NOMO-1 treated with DMSO at 0.1 percent for 48 hours (cell line): Measurements from ENCODE around the gene BTBD10.
A peak's percentile ranks its signal among the peaks of the same experiment; 100 is the strongest.

ENCODE experiments used
- DNase-seq: peaks from one replicate; lab custom pipeline; 2025; ENCODE audit not compliant: unreplicated experiment; lab: John Stamatoyannopoulos, UW

The BTBD10 gene

GRCh38 chr11:13462901-13463778, at the start of gene BTBD10:
BTBD10 (minus strand) TSS chr11:13463222; CDS start chr11:13445124, 18,098 bp downstream.
- peak; percentile 89 for DNase-seq

- DNase-seq: no peak
Measured at GRCh38 chr11:13503393-13503792, 40.4 kb upstream of the BTBD10 start.

GRCh38 chr11:13502492-13502891, 39.5 kb upstream of the BTBD10 start:
- no peak for DNase-seq

GRCh38 chr11:13495929-13496328, 32.9 kb upstream of the BTBD10 start, which contains the start of gene PTH:
PTH (minus strand) TSS chr11:13495997; CDS start chr11:13492855, 3,142 bp downstream.
- DNase-seq: no peak

GRCh38 chr11:13494051-13494450, 31.0 kb upstream of the BTBD10 start:
- DNase-seq: no peak

GRCh38 chr11:13487661-13488030, 24.6 kb upstream of the BTBD10 start:
- peak; percentile 25 for DNase-seq

GRCh38 chr11:13486926-13487660, 24.1 kb upstream of the BTBD10 start:
- peak; percentile 59 for DNase-seq

GRCh38 chr11:13480198-13480597, 17.2 kb upstream of the BTBD10 start:
- DNase-seq: no peak

GRCh38 chr11:13479688-13480087, 16.7 kb upstream of the BTBD10 start:
- no peak for DNase-seq

GRCh38 chr11:13475091-13475490, 12.1 kb upstream of the BTBD10 start:
- no peak for DNase-seq

- no peak for DNase-seq
Measured at GRCh38 chr11:13473013-13473722, 10.1 kb upstream of the BTBD10 start.

GRCh38 chr11:13468750-13469149, 5.7 kb upstream of the BTBD10 start:
- DNase-seq: no peak

GRCh38 chr11:13465909-13466371, 2.9 kb upstream of the BTBD10 start:
- DNase-seq: no peak

- peak; percentile 41 for DNase-seq
Measured at GRCh38 chr11:13463779-13464290, 813 bp upstream of the BTBD10 start.

- DNase-seq: peak; percentile 33
Measured at GRCh38 chr11:13462311-13462900, 616 bp downstream of the BTBD10 start.

- DNase-seq: no peak
Measured at GRCh38 chr11:13461291-13461690, 1.7 kb downstream of the BTBD10 start.

GRCh38 chr11:13450832-13451397, 12.1 kb downstream of the BTBD10 start:
- no peak for DNase-seq

GRCh38 chr11:13449522-13449921, 13.5 kb downstream of the BTBD10 start:
- DNase-seq: no peak

GRCh38 chr11:13448876-13449275, 14.1 kb downstream of the BTBD10 start:
- peak; percentile 65 for DNase-seq

GRCh38 chr11:13446444-13446843, 16.6 kb downstream of the BTBD10 start:
- no peak for DNase-seq
